HG03378 (cell line): ENCODE results near the gene ABCB11.

Experiments used
- ATAC-seq: cut with Tn5 transposase; IDR thresholded peaks from one replicate; pipeline ENCODE4 v1.9.1; 2021; ENCODE audit warnings: mild to moderate bottlenecking, moderate library complexity; ENCODE audit not compliant: unreplicated experiment

ABCB11 gene

DNA sequence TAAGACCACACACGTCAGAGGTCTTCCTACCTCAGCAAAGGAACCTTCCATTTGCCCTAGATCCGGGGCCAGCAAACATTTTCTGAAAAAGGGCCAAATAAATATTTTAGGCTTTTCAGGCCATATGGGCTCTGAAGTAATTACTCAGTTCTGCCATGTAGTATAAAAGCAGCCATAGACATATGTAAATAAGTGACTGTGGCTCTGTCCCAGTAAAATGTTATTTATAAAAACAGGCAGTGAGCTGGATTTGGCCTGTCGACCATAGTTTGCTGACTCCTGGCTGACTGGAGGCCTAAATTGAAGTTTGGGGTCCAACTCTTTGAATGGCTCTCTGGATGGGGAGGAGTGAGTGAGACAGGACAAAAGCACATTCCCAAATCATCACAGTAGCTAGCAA lies 49.5 kb downstream of the ABCB11 start:
- no peak for ATAC-seq

GRCh38 chr2:168978461-168978861 lies 52.7 kb downstream of the ABCB11 start:
- no peak for ATAC-seq

DNA sequence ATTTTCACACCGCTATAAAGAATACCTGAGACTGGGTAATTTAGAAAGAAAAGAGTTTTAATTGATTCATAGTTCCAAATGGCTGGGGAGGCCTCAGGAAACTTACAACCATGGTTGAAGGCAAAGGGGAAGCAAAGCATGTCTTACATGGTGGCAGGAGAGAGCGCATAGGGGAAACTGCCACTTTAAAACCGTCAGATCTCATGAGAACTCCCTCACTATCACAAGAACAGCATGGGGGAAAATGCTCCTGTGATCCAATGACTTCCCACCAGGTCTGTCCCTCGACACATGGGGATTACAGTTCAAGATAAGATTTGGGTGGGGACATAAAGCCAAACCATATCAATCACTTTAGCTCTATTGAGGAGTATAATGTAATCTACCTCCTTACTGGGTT lies 53.5 kb downstream of the ABCB11 start:
- ATAC-seq: no peak

DNA sequence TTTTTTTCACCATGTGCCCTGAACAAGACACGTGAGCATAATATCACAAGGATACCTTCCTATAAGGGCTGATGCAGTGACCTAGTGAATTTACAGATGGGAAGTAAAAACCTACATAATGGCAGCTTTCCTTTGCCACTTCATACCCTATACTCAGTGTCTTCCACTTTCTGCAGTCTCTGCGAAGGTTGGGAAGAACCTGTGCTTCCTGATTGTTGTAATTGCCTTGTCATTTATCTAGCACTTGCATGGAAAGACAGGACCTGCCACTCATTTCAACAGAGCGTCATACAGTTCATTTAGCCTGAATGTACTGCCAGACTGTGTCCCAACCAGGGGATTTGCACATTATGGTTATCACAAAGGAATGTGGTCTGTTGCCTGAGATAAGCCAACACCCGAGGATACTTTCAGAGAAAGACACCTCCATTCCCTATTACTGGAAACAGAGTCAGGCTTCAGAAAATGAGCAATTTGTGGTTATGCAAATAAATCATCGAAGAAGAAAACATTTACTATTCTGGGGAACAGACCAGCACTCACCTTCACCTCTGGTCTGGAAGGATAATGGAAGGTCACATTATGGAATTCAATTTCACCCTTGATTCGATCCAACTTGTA lies 55.0 kb downstream of the ABCB11 start:
- no peak for ATAC-seq

DNA sequence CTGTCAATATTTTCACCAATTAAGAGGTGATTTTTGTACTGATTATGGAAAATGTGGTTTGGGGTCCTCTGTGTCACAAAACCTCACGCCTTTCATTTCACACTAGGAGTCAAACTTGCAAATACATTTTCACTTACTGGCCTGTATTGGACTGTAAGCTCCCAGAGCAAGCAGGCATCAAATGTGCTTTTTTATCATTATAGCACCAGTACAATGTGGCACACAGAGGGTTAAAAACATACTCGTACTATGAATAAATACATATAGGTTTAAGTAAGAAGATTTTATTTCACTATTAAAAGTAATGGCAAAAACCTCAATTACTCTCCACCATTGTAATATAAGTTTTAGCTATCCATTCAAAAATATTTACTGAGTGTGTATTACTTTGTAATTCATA lies 56.7 kb downstream of the ABCB11 start:
- no peak for ATAC-seq

- ATAC-seq: no peak
Measured at GRCh38 chr2:168971261-168971660, 59.9 kb downstream of the ABCB11 start.

GRCh38 chr2:168970711-168971233 lies 60.4 kb downstream of the ABCB11 start:
- ATAC-seq: no peak

DNA sequence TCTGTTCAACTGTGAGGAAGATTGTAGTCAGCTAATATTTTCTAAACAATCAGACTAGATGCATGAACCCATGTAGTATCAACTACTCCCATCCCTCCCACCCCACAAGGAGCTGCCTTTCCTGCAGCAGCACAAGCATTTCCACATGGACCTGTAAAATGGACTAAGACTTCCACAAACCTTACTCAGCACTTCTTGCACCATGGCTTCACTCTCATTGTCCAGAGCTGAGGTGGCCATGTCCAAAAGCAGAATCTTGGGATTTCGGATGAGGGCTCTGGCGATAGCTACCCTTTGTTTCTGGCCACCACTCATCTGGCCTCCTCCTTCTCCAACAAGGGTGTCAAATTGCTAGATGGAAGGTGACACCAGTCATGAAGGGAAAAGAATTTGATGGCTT lies 61.3 kb downstream of the ABCB11 start:
- ATAC-seq: no peak

DNA sequence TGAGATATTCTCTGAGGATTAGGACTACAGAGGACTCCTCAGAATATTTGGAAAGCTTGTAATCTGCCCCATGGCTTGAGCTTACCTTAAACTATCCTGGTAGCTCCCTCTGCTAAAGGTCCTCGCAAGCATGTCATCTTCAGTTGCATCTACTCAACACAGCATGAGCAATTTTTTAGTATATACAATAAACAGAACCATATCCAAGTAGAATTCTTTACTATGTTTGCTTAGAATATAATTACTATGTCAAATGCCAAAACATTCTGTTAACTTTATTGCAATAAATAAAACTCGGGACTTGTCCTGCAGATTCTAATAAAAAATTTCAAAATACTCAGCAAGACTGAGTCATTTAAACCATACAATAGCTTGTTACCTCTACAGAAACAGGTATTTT lies 62.8 kb downstream of the ABCB11 start:
- ATAC-seq: no peak

GRCh38 chr2:168964251-168964807 lies 66.8 kb downstream of the ABCB11 start:
- no peak for ATAC-seq

GRCh38 chr2:168962636-168963035 lies 68.5 kb downstream of the ABCB11 start:
- no peak for ATAC-seq

DNA sequence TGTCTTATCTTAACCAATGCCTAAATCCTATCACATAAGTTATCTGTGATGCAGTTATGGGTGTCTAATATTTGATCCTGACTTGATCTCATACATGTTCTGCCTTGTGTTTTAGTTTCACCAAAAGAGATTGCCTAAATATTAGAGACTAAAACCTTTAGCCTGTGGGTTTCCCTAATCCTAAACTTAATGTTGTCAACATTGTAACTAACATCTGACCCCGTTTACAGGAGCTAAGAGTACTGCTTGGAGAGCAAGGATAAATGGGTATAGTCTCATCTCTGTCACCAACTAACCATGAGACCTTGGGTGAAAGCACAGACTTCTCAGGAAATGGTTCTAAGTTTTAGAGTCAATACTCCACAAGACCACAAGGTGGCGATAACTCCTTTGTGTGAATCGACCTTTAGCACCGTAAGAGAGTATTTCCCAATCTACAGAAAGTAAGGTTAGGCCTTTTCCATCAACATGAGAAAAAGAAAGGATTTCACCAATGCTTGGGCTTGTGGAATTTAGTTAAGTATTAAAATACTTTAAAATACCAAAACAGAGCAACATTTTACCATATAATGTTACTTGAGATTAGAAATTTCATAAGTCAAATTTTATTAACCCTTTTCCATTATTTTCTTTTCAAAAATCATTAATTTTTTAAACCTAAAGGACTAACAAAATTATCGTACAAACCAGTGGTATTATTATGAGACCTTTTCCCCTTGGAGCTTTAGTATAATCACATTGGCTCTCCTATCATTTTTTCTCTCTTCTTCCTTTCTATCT lies 69.5 kb downstream of the ABCB11 start:
- ATAC-seq: peak; percentile 91

- no peak for ATAC-seq
Measured at GRCh38 chr2:168956392-168956791, 74.7 kb downstream of the ABCB11 start.

- no peak for ATAC-seq
Measured at GRCh38 chr2:168955321-168955720, 75.8 kb downstream of the ABCB11 start.

GRCh38 chr2:168954256-168954655 lies 76.9 kb downstream of the ABCB11 start:
- ATAC-seq: no peak

DNA sequence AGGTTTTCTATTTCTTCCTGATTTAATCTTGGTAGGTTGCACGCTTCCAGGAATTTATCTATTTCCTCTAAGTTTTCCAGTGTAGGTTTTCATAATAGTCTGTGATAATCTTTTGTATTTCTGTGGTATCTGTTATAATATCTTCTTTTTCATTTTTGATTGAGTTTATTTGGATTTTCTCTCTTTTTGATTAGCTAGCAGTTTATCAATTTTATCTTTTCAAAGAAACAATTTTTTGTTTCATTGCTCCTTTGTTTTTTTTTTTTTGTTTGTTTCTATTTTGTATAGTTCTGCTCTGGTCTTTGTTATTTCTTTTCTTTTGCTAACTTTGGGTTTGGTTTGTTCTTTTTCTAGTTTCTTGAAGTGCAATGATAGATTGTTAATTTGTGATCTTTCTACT lies 78.7 kb downstream of the ABCB11 start:
- ATAC-seq: no peak

GRCh38 chr2:168951871-168952270 lies 79.3 kb downstream of the ABCB11 start:
- ATAC-seq: no peak

- no peak for ATAC-seq
Measured at GRCh38 chr2:168949324-168949723, 81.8 kb downstream of the ABCB11 start.

GRCh38 chr2:168948621-168949212 lies 82.4 kb downstream of the ABCB11 start:
- ATAC-seq: peak; percentile 61

DNA sequence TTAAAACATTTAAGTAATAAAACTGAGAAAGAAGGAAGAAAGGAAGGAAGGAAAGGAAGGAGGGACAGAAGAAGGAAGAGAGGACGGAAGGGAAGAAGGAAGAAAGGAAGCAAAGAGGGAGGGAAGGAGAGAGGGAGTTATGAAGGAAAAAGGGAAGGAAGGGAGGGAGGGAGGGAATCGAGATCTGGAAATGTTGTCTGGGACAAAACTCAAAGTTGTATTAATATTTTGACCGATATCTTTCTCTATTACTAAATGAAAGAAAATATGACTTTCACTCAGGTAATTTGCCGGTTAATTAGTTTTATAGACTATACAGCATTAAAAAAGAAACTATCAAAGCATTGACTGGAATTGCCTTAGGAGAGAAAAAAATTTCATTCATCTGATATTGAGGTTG lies 85.6 kb downstream of the ABCB11 start:
- no peak for ATAC-seq

GRCh38 chr2:168944065-168944464 lies 87.1 kb downstream of the ABCB11 start:
- no peak for ATAC-seq

DNA sequence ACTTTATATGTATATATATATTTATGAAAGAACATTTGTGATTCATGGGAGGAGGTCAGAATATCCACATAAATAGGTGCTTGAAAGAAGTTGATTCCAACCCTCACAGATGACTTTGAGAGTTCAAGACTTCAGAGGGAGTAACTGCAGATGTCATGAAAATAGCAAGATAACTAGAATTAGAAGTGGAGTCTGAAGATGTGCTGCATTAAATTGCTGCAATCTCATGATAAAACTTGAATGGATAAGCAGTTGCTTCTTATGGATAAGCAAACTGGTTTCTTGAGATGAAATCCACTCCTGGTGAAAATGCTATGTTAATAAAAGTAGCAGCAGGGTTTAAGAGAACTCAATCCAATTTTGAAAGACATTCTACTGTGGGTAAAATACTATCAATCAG lies 89.8 kb downstream of the ABCB11 start:
- ATAC-seq: no peak
